HG02840 (cell line): Measurements from ENCODE around the gene JMJD8.

Experiments
- ATAC-seq: cut with Tn5 transposase; IDR thresholded peaks from one replicate; pipeline ENCODE4 v1.9.1; 2021; ENCODE audit warnings: mild to moderate bottlenecking, moderate library complexity, moderate number of reproducible peaks; ENCODE audit not compliant: unreplicated experiment, low FRiP score

Gene JMJD8, protein sequence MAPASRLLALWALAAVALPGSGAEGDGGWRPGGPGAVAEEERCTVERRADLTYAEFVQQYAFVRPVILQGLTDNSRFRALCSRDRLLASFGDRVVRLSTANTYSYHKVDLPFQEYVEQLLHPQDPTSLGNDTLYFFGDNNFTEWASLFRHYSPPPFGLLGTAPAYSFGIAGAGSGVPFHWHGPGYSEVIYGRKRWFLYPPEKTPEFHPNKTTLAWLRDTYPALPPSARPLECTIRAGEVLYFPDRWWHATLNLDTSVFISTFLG

DNA sequence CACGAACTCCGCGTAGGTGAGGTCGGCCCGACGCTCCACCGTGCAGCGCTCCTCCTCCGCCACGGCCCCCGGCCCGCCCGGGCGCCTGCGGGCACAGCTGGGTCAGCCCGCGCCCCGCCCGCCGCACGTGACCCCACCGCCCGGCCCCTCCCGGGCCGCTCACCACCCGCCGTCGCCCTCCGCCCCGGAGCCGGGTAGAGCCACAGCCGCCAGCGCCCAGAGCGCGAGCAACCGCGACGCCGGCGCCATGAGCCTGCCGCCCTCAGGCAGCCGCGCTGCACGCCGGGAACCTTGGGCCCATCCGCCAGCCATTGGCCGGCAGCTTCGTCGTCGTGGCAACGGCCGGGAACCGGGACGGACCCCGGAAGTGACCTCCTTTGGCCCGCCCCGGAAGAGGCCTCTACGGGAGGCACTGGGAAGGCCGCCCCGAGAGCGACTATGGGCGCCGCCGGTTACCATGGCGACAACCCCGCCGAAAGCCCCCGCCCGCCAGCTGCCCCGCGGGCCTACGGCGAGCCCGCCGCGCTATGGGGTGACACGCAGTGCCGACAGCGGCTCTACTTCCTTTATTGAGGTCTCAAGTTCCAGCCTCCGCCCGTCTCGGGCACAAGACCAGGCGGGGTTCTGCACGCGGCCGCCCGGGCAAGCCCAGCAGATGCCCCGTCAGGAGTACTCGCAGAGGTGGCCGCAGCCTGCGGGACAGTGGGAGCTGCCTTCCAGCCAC is at the start of gene JMJD8:
Gene JMJD8, minus strand, starts transcription at position 264 of the 724 bp plus-strand sequence. Its CDS starts 15 bp downstream, at position 249.
- peak; percentile 49 for ATAC-seq

DNA sequence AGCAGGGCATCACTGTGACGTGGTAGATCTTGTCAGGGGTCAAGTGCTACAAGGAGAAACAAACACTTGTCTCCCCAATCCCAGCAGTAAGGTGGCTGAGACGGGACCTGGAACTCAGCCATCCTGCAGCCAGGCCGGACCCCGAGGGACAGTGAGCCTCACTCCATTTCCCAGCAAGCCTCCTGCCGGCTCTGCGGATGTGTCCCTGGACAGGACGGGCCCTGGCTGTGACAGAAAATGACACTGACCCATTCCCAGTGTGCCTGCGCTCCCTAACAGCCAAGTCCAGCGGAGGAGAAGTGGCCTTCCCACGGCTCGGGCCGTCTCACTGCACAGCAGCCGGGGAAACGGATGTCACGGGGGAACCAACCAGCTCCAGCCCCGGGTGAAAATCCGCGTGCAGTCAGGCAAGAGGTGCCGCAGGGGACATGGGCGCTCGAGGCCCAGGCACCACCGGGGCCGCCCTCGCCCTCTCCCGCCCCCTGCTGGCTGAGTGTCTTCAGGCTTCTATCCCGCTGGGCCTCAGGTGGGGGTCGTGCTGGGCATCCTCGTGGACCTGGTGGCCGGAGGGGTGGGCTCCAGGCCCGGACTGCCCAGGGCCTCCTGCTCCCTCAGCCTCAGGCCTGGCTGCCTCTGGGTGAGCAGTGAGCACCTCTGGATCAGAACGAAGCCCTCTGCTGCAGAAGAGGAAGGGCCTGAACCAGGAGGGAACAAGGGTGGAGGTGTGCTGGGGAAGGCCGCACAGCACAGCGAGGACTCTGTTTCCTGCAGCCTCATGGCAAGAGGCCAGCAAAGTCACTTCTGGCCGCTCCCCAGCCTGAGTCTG is 49.5 kb upstream of the JMJD8 start:
- no peak for ATAC-seq

DNA sequence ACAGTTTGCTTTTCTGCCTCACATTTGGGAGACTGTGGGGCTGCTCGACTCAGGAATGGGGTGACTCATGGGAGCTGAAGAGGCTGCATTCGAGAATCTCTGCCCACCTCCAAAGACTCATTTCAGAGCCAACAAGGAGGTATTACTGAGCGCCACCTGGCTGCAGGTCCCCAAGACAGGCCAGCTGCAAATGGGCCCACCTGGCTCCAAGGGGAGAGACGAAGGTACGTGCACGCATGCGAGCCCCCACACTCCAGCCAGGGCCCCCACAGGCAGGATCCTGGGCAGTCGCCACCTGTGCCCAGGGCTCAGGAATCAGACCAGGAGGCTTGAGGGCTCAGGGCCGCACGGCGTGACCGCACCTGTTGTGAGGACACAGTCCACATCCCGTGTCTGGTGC is 48.8 kb upstream of the JMJD8 start:
- no peak for ATAC-seq

DNA sequence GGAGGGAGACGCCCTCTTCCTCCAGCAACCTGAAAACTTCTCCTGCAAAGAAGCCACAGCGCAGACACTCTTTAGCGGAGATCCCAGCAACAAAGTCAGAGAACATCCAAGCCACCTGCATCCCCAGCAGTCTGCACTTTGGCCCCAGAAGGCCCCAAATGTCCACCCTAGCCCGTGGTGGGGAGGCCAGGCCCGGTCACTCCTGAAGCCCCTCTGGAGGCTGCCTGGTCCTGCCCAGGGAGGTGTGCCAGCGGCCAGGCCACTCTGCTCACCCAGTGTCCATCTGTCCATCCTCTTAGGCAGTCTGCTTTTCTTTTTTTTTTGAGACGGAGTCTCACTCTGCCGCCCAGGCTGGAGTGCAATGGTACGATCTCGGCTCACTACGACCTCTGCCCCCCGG is 48.2 kb upstream of the JMJD8 start:
- no peak for ATAC-seq

DNA sequence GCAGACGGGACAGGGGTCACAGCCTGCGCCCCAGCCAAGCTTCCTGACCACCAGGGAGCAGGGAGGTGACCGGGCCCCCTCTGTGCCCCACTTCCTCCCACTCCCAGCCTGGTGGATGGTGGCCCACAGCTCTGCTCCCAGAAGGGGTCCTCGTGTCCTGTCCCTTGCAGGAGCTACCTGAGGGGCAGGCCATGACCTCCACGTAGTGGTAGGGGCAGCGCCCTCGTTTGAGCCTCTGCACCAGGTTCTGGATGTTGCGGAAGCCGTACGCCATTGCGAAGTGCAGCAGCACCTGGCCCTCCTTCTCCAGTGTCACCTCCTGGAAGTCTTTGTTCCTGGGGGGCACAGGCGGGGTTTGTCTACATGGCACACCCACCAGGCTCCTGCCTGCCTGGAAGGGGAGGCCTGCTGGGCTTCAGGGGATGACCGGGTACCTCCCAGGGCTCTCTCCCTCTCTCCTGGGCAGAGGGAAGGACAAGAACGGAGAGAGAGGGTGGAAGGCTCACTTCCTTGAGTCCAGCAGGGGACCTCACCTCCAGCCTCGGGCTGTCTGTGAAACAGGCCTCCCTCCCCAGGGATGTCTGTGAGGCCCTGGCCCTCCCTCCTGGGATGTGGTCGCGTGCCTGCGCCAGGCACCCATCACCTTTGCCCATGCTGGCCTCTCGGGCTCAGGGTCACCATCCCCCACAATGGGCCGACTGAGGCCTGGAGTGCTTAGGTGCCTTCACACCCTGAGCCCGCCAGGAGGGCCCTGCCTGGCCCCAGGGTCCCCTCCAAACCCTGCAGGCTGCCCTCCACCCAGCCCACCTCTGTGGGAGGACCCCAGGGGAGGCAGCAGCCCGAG is 46.8 kb upstream of the JMJD8 start:
- ATAC-seq, result no peak

DNA sequence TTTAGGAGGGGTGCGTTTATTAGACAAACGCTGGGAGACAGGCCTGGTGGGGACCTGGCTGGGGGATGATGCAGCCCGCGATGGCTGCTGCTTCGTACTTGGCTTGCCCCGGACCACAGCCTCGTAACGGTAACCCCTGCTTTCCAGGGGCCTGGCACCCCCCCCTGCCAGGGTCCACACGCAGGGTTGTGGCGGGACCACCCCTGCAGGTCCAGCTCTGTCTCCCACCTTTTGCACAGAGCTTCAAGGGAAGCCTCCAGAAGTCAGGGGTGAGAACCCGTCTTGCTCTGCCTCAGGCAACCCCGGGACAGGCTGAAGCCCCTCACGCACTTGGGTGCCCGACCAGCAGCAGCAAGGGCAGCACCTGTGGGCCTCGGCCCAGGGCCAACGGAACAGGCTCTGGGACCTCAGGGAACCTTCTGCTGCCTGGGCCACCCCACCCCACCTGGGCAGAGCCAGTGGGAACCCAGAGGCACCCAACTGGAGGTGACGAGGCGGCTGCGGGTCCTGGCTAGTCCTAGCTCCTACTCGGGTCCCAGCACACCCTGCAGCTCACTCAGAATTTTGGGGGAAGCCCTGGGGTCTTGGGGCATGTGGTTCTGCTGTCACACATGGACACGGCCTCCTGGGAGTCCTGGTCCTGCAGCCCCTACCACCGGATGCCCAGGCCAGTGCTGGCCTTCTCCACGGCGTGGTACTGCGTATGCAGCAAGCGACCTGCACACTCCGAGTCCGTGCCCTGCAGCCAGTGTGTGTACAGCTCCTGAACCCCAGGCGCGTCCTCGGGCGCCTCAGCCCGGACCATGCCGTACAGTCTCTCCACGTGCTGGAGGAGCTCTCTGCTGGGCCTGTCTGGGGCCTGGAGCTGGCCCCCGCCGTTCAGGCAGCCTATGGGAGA is 45.9 kb upstream of the JMJD8 start:
- ATAC-seq, result no peak

DNA sequence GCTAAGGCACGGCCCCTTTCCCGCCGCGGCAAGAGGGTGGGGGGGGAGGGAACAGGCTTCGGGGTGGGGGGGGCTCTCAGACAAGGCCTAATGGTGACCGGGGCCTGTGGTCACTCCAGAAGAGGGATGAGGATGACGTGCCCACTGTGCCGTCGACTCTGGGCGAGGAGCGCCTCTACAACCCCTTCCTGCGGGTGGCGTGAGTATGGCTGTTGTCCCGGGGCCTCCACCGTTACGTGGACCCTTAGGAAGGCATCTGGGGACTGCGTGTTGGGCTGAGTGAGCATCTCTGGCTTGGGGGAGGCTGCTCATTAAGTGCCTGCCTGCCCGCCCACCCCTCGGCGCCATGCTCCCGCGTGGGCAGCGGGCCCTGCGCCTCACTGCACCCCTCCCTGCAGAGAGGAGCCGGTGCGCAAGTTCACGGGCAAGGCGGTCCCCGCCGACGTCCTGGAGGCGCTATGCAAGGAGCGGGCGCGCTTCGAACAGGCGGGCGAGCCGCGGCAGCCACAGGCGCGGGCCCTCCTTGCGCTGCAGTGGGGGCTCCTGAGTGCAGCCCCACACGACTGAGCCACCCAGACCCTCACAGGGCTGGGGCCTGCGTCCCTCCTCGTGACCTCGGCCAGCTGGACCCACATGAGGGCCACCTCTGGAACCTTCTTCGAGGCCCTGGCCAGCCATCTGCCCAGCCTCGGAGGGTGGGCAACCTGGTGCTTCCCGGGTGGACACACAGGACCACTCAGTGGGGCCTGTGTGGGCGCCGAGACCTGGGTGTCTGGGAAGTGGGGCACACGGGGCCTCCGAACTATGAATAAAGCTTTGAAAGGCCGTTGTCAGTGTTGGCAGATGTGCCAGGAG is 45.0 kb upstream of the JMJD8 start:
- ATAC-seq, result no peak

DNA sequence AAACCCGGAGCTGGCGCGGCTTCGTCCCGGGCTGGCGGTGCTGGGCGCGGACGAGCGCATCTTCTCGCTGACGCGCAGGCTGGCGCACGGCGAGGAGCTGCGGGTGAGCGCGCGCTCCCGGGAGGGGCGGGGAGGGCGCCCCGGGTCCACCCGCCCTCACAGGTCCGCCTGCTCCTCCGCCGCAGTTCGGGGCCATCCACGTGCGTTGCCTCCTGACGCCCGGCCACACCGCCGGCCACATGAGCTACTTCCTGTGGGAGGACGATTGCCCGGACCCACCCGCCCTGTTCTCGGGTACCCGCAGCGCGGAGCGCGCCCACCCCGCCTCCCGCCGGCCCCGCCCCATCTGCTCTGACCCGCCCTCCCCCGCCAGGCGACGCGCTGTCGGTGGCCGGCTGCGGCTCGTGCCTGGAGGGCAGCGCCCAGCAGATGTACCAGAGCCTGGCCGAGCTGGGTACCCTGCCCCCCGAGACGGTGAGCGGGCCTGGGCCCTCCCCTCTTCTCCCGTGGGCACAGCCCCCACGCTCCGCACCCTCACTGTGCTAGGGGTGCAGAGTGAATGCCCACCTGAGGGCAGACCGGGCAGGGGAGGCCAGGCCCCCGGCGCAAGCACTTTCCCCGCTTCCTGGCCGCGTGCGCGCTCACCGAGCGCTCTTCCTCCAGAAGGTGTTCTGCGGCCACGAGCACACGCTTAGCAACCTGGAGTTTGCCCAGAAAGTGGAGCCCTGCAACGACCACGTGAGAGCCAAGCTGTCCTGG is 44.2 kb upstream of the JMJD8 start:
- ATAC-seq, result no peak

DNA sequence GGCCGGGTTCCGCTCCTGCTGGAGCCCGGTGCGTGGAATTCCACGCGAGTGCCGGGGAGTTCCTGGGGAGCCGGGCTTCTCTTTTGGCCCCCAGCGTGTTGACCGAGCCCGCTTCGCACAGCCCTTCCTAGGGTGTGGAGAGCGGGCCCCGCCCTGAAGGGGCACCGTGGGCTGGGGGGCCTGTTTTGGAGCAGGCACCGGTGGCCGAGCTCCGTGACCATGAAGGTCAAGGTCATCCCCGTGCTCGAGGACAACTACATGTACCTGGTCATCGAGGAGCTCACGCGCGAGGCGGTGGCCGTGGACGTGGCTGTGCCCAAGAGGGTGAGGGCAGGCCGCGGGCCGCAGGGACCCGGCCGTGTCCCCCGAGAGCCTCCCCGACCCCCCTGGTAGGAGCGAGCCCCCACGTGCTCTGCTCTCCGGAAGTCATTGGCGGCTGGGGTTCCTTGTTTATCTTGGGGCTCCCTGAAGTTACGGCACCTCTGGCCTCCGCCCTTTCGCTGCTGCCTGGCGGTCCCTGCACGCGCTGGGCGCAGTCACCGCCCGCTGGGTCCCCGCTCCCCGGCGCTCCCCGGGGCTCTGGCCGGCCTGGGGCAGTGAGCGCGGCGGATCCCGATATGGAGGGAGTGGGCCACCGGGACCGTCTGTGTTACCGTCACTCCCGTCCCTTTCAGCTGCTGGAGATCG is 43.3 kb upstream of the JMJD8 start:
- no peak for ATAC-seq

DNA sequence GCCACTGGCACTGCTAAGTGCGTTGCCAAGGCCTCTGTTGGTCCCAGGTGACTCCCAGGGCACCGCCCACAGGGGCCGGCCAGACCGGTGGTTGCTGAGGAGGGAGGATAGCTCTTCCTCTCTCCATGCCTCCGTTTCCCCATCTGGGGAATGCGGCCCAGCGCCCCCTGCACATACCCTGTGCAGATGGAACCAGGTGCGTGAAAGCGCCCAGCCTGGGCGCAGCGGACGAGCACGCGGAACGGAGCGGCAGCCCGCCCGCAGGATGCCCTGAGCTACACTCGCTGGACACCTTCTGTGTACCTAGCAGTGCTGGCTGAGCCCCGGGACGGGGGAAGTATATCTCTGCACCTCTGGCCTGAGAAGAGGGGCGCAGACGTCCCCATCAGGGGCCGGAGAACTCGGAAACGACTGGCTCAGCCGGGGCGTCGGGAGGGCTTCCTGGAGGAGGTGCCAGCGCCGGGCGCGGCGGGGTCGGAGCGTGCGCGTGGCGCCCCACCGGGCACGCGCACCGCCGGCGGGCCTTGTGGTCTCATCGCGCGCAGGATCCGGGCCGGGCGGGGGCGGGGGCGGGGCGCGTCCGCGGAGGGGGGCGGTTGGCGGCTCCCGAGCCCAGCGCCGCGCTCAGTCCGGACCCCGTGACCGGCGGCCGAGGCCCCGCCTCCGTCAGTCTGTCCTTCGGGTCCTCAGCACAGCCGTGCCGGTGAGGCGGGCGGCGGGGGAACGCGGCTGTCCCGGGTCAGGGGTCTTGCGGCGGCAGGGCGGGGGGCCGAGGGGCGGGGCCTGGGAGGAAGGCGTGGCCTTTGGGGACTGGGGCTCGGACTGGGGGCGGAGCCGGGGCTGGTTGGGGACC is 42.5 kb upstream of the JMJD8 start, which contains the start of the genes CCDC78 and HAGHL:
Gene CCDC78, minus strand, starts transcription at position 6 of the 853 bp plus-strand sequence. CDS start 76 bp downstream, outside the sequence.
Gene HAGHL, plus strand, starts transcription at position 669 of the 853 bp plus-strand sequence. CDS start 404 bp downstream, outside the sequence.
- ATAC-seq, result no peak

DNA sequence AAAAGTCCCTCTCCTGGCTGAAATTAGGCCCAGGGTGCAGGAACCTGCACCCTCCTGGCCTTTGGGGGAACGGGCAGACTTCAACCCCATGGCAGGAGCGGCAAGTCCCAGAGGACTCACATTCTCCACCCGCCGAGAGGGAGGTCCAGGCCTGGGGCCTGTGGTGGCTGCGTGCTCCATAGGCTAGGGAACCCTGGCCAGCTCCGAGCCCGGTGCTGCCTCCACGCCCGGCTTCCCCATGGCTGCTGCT is 42.0 kb upstream of the JMJD8 start:
- no peak for ATAC-seq

DNA sequence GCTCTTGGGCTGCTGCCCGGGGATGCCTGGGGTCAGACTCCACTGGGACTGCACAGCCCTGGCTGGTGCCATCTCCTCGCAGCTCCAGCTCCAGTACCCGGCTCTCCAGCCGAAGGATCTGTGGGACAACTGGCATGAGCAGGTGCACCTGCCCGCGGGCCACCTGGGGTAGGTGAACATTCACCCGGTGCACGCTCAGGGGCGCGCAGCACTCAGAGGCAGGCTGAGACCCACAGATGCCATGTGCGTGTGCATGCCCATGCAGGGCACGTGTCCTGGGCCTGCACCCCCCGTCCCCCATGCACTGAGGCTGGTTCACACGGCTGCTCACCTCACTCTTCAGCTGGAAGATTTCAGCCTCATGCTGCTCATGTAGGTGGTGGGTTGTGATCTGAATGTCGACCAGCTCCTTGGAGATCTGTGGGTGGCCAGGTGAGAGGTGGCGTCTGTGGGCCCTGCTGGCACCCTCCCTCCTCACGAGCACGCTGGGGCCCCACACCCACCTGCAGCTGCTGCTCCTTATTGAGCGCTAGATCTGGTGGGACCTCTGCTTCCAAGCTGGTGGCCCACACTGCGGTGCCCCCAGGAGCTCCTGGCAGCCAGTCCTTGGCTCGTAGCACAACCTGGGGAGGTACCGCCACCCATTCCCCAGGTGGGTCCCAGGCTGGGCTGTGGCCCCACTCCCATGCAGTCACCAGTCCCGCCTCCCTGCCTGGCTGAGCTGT is 41.5 kb upstream of the JMJD8 start:
- no peak for ATAC-seq

DNA sequence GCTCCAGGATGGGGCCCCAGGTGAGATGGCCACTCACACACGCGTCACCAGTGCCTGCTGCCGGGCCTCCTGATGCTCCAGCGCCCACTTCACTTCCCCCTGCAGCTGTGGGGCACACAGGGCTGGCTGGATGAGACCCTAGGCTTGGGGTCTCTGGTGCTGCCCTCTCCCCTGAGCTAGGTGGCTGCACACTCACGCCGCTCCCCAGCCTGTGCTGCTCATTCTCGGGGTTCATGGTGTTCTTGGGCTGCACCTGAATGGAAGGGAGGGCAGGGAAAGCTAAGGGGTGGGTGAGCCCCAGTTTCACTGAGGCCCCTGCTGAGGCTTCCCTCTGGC is 40.9 kb upstream of the JMJD8 start:
- ATAC-seq, result no peak

DNA sequence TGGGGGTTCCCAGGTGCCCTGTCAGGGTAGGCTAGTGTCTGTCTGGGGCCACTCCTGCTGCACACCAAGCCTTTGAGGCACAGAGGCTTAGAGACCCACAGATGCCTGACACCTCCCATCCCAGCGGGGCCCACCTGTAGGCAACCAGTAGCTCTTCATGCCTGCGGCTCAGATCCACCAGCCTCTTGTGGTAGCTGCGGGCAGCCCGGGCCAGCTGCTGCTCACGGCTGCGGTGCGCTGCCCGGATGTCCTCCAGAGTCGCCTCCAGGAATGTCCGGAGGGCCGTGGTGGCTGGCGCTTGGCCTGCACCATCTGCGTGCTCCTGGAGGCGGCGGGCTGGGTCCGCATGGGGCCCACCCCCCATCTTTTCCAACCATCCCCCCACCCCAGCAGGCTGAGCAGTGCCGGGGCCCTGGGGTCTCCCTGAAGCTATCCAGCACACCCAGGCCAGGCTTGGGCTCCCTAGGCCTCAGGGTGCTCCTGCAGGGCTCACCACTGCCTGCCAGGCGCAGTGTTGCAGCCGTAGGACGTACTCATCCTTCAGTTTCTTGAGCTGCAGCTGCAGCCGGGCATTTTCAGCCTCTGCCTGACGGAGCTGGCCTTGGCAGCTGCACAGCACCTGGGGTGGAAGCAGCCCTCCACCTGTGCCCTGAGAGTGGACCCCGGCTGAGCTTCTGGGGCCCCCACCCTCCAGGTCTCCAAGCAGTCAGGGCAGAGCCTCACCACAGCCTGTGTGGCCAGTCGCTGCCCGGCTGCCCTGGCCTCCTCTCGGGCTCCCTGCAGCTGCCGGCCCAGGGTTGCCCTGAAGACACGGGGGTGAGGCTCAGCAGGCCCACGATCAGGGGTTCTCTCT is 40.3 kb upstream of the JMJD8 start:
- no peak for ATAC-seq

DNA sequence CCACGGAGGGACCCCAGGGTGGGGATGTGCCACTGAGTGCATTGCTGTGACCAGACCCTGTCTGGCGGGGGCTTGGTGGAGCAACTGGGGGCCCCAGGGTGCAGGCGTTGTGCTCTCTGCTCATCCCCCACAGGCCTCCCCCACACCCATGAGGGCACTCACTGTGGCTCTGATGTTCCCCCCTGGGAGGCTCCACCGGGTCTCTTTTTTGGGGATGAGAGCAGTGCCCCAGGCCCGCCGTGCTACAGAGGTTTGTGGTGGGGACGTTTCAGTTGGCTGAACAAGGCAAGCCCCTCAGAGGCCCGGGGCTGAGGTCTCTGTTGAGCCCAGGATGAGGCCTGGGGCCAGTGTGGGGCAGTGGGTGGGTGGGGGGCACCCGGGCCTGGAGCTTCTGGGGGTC is 39.6 kb upstream of the JMJD8 start:
- ATAC-seq, result no peak
